Left lung (tissue), 10 donors: ENCODE results near the gene MZB1. TPM values are rescaled to one million over a fixed set of nuclear protein-coding genes. Genes with fewer than 3 reads are reported as not detected.
A peak's percentile ranks its signal among the peaks of the same experiment; 100 is the strongest.
"Not testable (repeated sequence)": the region's sequence is repeated elsewhere in the genome, so short reads cannot be mapped to it uniquely, and the experiment has no call there.

Experiments
- ATAC-seq: fragments of 200-7000 bp; cut with Tn5 transposase; one replicate; pipeline ENCODE4 v1.9.1; 2020; ENCODE audit warnings: moderate library complexity
- DNase-seq, 4 donors: peaks; one replicate each; pipeline ENCODE4 v3.0.0-alpha.2; 2013 to 2020
- H3K27ac ChIP-seq, 2 donors: fragments of 200-600 bp; sonication (generic) in 1 of 2; one replicate each; pipeline versions ENCODE4 v1.5.0 to v1.8.0; 2020 to 2021
- H3K27me3 ChIP-seq, 2 donors: fragments of 200-600 bp; sonication (generic) in 1 of 2; one replicate each; pipeline versions ENCODE4 v1.5.0 to v1.8.0; 2020 to 2021
- H3K36me3 ChIP-seq, 2 donors: fragments of 200-600 bp; sonication (generic) in 1 of 2; one replicate each; pipeline versions ENCODE4 v1.5.0 to v1.8.0; 2020 to 2021
- H3K4me1 ChIP-seq, 2 donors: fragments of 200-600 bp; one replicate each; pipeline ENCODE4 v1.8.0; 2021
- H3K4me3 ChIP-seq, 2 donors: fragments of 200-600 bp; sonication (generic) in 1 of 2; one replicate each; pipeline versions ENCODE4 v1.5.0 to v1.8.0; 2020 to 2021; ENCODE audit warnings: mild to moderate bottlenecking in 1 of 2
- H3K9me3 ChIP-seq, 2 donors: fragments of 200-600 bp; sonication (generic) in 1 of 2; one replicate each; pipeline versions ENCODE4 v1.5.0 to v1.8.0; 2020 to 2021
- intact Hi-C, 2 donors: fragments of 100-400 bp; cut with DNase I; formaldehyde crosslinking; loops; one replicate each; pipeline versions ENCODE4 v1.11.2 to v1.14.2; 2022
- polyA plus RNA-seq, 6 donors: library from polyadenylated mRNA; unstranded; fragments of 120-200 nt; gene quantifications; one replicate each; pipeline ENCODE4 v1.2.1, GENCODE V29; 2013; ENCODE audit not compliant: insufficient read length in 6 of 6
- total RNA-seq, 2 donors: library from RNA; stranded (reverse); fragmentation: NEBNext Ultra II Directional; extraction: Animal tissue kit (Norgen Biotek cat#: 25700); gene quantifications; one replicate each; pipeline ENCODE4 v1.2.1, GENCODE V29; 2021
- TF ChIP-seq, protein P1 (sequence below), 2 donors: fragments of 200-600 bp; sonication (generic) in 1 of 2; IDR thresholded peaks; one replicate each; pipeline versions ENCODE4 v1.5.0 to v1.8.0; 2021; ENCODE audit warnings: antibody characterized with exemption in 2 of 2
- donor health status: DM: no; HTN: yes; CAD: no.
- donor health status: DM: no; HTN: no; CAD: no.

MZB1 gene
- total and polyA plus RNA-seq, 8 donors = 0.41 to 10.6 (median 0.72) TPM

GRCh38 chr5:139387611-139388197 lies 2.0 kb downstream of the MZB1 start:
- Histone ChIP-seq H3K4me3 (no peak overlapping the region), H3K9me3 (no peaks in the 10 kb centered on the region), H3K27ac (no peak overlapping the region), H3K4me1 (peaks cover 4 to 51% of the 10 kb centered on the region in 2 donors), H3K27me3 (peaks cover 0 to 11% of the 10 kb centered on the region in 2 donors), H3K36me3 (no peaks in the 10 kb centered on the region)
- DNase-seq = no peak
- intact Hi-C loops = no loop called here
- TF ChIP-seq, protein P1, sequence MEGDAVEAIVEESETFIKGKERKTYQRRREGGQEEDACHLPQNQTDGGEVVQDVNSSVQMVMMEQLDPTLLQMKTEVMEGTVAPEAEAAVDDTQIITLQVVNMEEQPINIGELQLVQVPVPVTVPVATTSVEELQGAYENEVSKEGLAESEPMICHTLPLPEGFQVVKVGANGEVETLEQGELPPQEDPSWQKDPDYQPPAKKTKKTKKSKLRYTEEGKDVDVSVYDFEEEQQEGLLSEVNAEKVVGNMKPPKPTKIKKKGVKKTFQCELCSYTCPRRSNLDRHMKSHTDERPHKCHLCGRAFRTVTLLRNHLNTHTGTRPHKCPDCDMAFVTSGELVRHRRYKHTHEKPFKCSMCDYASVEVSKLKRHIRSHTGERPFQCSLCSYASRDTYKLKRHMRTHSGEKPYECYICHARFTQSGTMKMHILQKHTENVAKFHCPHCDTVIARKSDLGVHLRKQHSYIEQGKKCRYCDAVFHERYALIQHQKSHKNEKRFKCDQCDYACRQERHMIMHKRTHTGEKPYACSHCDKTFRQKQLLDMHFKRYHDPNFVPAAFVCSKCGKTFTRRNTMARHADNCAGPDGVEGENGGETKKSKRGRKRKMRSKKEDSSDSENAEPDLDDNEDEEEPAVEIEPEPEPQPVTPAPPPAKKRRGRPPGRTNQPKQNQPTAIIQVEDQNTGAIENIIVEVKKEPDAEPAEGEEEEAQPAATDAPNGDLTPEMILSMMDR (IDR thresholded peaks at IDR 0.05) = no peak
- ATAC-seq = no peak

DNA sequence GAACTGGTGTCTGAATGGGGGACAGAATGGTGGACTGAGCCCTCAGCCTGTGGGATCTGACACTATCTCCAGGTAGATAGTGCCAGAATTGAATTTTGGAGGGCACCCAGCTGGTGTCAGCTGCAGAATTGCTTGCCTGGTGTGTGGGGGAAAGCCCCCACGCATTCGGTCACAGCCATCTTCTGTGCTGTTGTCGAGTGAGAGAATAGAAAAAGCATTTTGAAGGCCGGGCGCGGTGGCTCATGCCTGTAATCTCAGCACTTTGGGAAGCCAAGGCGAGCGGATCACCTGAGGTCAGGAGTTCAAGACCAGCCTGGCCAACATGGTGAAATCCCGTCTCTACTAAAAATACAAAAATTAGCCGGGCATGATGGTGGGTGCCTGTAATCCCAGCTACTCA lies 2.8 kb downstream of the MZB1 start:
- intact Hi-C loops, H3K27ac ChIP-seq, H3K9me3 ChIP-seq, H3K27me3 ChIP-seq, DNase-seq, H3K4me3 ChIP-seq, ATAC-seq, H3K36me3 ChIP-seq: not testable (repeated sequence)
- H3K4me1 ChIP-seq = peaks cover 0 to 44% of the 10 kb centered on the region in 2 donors

- DNase-seq (no peak), ATAC-seq (no peak)
- no peaks in the 10 kb centered on the region for H3K36me3 ChIP-seq
- no peaks in the 10 kb centered on the region for H3K27me3 ChIP-seq
- peaks cover 0 to 35% of the 10 kb centered on the region in 2 donors for H3K4me1 ChIP-seq
- no peaks in the 10 kb centered on the region for H3K9me3 ChIP-seq
- no peak overlapping the region for H3K4me3 ChIP-seq
- H3K27ac ChIP-seq = peak overlapping the region in 1 of 2 donors; percentile 67
- intact Hi-C loops = no loop called here
- TF ChIP-seq, protein P1 (IDR thresholded peaks at IDR 0.05) = no peak
These were observed 3.7 kb downstream of the MZB1 start for GRCh38 chr5:139386050-139386438.

DNA sequence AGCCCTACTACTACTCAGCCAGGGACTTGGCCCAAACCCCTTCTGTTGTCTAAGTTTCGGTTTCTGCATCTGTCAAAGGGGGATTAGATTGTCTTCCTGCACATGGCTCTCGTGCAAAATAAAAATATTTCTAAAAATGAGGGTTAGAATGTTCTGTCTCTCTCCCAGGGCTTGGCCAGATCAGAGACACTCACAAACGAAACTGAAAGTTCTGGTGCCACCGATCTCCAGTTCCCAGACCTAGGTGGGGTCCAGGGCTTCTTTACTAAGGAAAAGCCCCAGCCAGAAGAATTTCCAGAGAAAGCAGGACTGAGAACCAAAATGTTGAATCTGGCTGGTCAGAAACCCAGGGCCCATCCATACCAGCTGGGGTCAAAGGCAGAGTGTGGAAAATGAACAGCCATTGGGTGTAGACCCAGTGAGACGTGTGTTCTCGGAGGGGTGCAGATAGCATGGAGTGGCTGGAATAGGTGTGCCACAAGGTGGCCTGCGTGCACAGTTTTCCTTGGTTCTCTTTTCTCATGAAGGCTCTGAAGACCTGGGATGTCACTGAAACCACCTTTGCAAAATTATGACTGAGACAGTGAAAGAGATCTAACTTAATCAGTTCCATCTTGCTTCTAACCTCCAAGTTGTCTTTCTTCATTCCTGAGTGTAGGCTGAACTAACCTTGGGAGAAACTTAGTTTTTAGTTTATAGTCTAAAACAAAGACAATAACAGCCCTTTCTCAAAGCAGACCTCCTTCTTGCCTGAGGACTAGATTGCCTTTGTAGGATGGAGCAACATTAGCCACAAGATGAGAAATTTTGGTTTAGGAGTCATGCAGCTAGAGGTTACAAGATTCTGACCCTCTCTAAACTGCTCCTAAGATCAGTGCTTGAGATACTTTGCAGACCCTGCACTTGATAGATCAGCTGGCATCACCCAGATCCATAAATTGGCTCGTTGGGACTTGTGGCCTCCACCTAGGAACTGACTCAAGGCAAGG lies 4.4 kb downstream of the MZB1 start:
- peak overlapping the region; percentile 22 to 67 for H3K27ac ChIP-seq
- ATAC-seq = peak; percentile 7

DNA sequence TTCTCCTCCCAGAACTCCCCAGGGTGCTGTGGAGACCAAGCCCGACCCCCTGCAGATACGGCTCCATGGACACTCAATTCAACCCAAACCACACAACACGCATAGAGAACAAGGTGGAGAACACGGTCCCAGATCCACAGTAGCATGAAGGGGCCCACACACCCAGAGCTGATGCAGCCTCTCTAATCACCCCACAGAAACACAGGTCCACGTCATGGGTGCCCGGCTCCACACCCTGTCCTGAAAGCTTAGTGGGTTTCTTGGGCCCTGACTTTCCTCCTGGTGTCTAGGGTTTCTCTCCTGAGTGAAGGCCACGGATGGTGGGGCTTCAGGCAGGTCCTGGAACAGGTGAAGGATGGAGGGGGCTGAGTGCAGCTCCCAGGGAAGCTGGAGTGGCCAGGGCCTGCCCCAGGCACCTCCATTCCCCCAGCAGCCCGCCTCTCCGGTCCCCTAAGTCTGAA lies 5.1 kb downstream of the MZB1 start:
- no peaks in the 10 kb centered on the region for H3K9me3 ChIP-seq
- H3K4me3 ChIP-seq = peak overlapping the region in 1 of 2 donors; percentile 32
- ATAC-seq (no peak), DNase-seq (no peak)
- intact Hi-C loops = no loop called here
- TF ChIP-seq, protein P1 (IDR thresholded peaks at IDR 0.05) = no peak
- peaks cover 0 to 35% of the 10 kb centered on the region in 2 donors for H3K4me1 ChIP-seq
- no peaks in the 10 kb centered on the region for H3K27me3 ChIP-seq
- H3K27ac ChIP-seq = peak overlapping the region; percentile 22 to 67
- H3K36me3 ChIP-seq = no peaks in the 10 kb centered on the region

More for the DNA sequence above, 4.4 kb downstream of the MZB1 start:
- Histone ChIP-seq H3K4me1 (peaks cover 0 to 35% of the 10 kb centered on the region in 2 donors), H3K27me3 (no peaks in the 10 kb centered on the region), H3K36me3 (no peaks in the 10 kb centered on the region), H3K9me3 (no peaks in the 10 kb centered on the region), H3K4me3 (peak overlapping the region in 1 of 2 donors; percentile 32)
- intact Hi-C loops = no loop called here
- DNase-seq = no peak
- TF ChIP-seq, protein P1 (IDR thresholded peaks at IDR 0.05) = no peak
